GM12873 (cell line): ENCODE data around the gene ZNF831.

Experiments used
- CTCF ChIP-seq: IDR thresholded peaks from 2 replicates; pipeline ENCODE4 v1.5.1; 2012; ENCODE audit warnings: low read depth, mild to moderate bottlenecking, moderate library complexity, low read length, control low read depth; ENCODE audit not compliant: insufficient read depth; ENCODE audit errors: missing control alignments

Gene ZNF831

GRCh38 chr20:59265298-59265697 lies 101.7 kb downstream of the ZNF831 start:
- TF ChIP-seq CTCF: no peak

GRCh38 chr20:59268870-59269269 lies 105.2 kb downstream of the ZNF831 start:
- no peak for TF ChIP-seq CTCF

GRCh38 chr20:59269411-59270025 lies 105.9 kb downstream of the ZNF831 start:
- TF ChIP-seq CTCF: no peak

- TF ChIP-seq CTCF: no peak
These were observed 106.8 kb downstream of the ZNF831 start for GRCh38 chr20:59270380-59270779.

GRCh38 chr20:59273739-59274357 lies 110.2 kb downstream of the ZNF831 start:
- no peak for TF ChIP-seq CTCF

- TF ChIP-seq CTCF: no peak
These were observed 113.3 kb downstream of the ZNF831 start for GRCh38 chr20:59276938-59277337.

GRCh38 chr20:59284470-59284869 lies 120.8 kb downstream of the ZNF831 start:
- TF ChIP-seq CTCF: no peak
